ENCODE results near the gene LRG1. TPM values are rescaled to one million over a fixed set of nuclear protein-coding genes. Genes with fewer than 3 reads are reported as not detected.

The LRG1 gene
- total and polyA plus RNA-seq, 4 donors: 0.36 to 1.3 (median 0.46) TPM

- 60% methylated on average over 15 of the region's 16 CpGs for WGBS (ENCODE audit: insufficient coverage)
- Histone ChIP-seq H3K27ac (ENCODE audit: low read depth, low read length) (no peak overlapping the region), H3K36me3 (ENCODE audit: control insufficient read depth, insufficient read depth, low read length) (peaks cover 5% of the 10 kb centered on the region), H3K9me3 (ENCODE audit: control insufficient read depth, insufficient read depth, low read length) (no peaks in the 10 kb centered on the region), H3K4me1 (ENCODE audit: control insufficient read depth, insufficient read depth, low read length) (peaks cover 51% of the 10 kb centered on the region), H3K27me3 (ENCODE audit: control insufficient read depth, insufficient read depth, low read length) (peaks cover 16% of the 10 kb centered on the region), H3K4me3 (ENCODE audit: low read depth, low read length) (no peak overlapping the region)
- DNase-seq (ENCODE audit: low read depth in 4 of 6, low spot score in 6 of 6): no peak
Observed at GRCh38 chr19:4582980-4583842, 43.4 kb upstream of the LRG1 start.

- H3K4me1 ChIP-seq (ENCODE audit: control insufficient read depth, insufficient read depth, low read length): peaks cover 51% of the 10 kb centered on the region
- DNase-seq (ENCODE audit: low read depth in 4 of 6, low spot score in 6 of 6): peak in 3 of 6 donors; percentile 59 to 86 (median 86)
- peaks cover 8% of the 10 kb centered on the region for H3K36me3 ChIP-seq (ENCODE audit: control insufficient read depth, insufficient read depth, low read length)
- H3K9me3 ChIP-seq (ENCODE audit: control insufficient read depth, insufficient read depth, low read length): no peaks in the 10 kb centered on the region
- WGBS (ENCODE audit: insufficient coverage): 11% methylated on average over 43 of the region's 57 CpGs
- peak overlapping the region; percentile 16 for H3K4me3 ChIP-seq (ENCODE audit: low read depth, low read length)
- no peak overlapping the region for H3K27ac ChIP-seq (ENCODE audit: low read depth, low read length)
- peaks cover 16% of the 10 kb centered on the region for H3K27me3 ChIP-seq (ENCODE audit: control insufficient read depth, insufficient read depth, low read length)
Observed at GRCh38 chr19:4581666-4582553, 42.1 kb upstream of the LRG1 start.

- Histone ChIP-seq H3K36me3 (ENCODE audit: control insufficient read depth, insufficient read depth, low read length) (peaks cover 12% of the 10 kb centered on the region), H3K4me3 (ENCODE audit: low read depth, low read length) (peak overlapping the region; percentile 55), H3K9me3 (ENCODE audit: control insufficient read depth, insufficient read depth, low read length) (no peaks in the 10 kb centered on the region), H3K4me1 (ENCODE audit: control insufficient read depth, insufficient read depth, low read length) (peaks cover 52% of the 10 kb centered on the region), H3K27ac (ENCODE audit: low read depth, low read length) (no peak overlapping the region), H3K27me3 (ENCODE audit: control insufficient read depth, insufficient read depth, low read length) (peaks cover 16% of the 10 kb centered on the region)
- peak in 1 of 6 donors; percentile 51 for DNase-seq (ENCODE audit: low read depth in 4 of 6, low spot score in 6 of 6)
- under 1% methylated on average over 45 of the region's 62 CpGs for WGBS (ENCODE audit: insufficient coverage)
Observed at GRCh38 chr19:4580961-4581665, 41.3 kb upstream of the LRG1 start.

GRCh38 chr19:4580021-4580901 lies 40.4 kb upstream of the LRG1 start:
- under 1% methylated on average over 43 of the region's 50 CpGs for WGBS (ENCODE audit: insufficient coverage)
- DNase-seq (ENCODE audit: low read depth in 4 of 6, low spot score in 6 of 6): peak in 2 of 6 donors; percentile 56 to 67
- Histone ChIP-seq H3K4me1 (ENCODE audit: control insufficient read depth, insufficient read depth, low read length) (peaks cover 61% of the 10 kb centered on the region), H3K9me3 (ENCODE audit: control insufficient read depth, insufficient read depth, low read length) (no peaks in the 10 kb centered on the region), H3K36me3 (ENCODE audit: control insufficient read depth, insufficient read depth, low read length) (peaks cover 13% of the 10 kb centered on the region), H3K4me3 (ENCODE audit: low read depth, low read length) (peak overlapping the region; percentile 55), H3K27me3 (ENCODE audit: control insufficient read depth, insufficient read depth, low read length) (peaks cover 16% of the 10 kb centered on the region), H3K27ac (ENCODE audit: low read depth, low read length) (no peak overlapping the region)

GRCh38 chr19:4579389-4579788 lies 39.6 kb upstream of the LRG1 start:
- Histone ChIP-seq H3K9me3 (ENCODE audit: control insufficient read depth, insufficient read depth, low read length) (no peaks in the 10 kb centered on the region), H3K27me3 (ENCODE audit: control insufficient read depth, insufficient read depth, low read length) (peaks cover 14% of the 10 kb centered on the region), H3K4me3 (ENCODE audit: low read depth, low read length) (no peak overlapping the region), H3K27ac (ENCODE audit: low read depth, low read length) (no peak overlapping the region), H3K36me3 (ENCODE audit: control insufficient read depth, insufficient read depth, low read length) (peaks cover 13% of the 10 kb centered on the region), H3K4me1 (ENCODE audit: control insufficient read depth, insufficient read depth, low read length) (peaks cover 57% of the 10 kb centered on the region)
- DNase-seq (ENCODE audit: low read depth in 4 of 6, low spot score in 6 of 6): no peak
- 74% methylated on average over 7 of the region's 8 CpGs for WGBS (ENCODE audit: insufficient coverage)

- Histone ChIP-seq H3K27ac (ENCODE audit: low read depth, low read length) (no peak overlapping the region), H3K4me3 (ENCODE audit: low read depth, low read length) (no peak overlapping the region), H3K9me3 (ENCODE audit: control insufficient read depth, insufficient read depth, low read length) (no peaks in the 10 kb centered on the region), H3K4me1 (ENCODE audit: control insufficient read depth, insufficient read depth, low read length) (peaks cover 50% of the 10 kb centered on the region), H3K27me3 (ENCODE audit: control insufficient read depth, insufficient read depth, low read length) (peaks cover 12% of the 10 kb centered on the region), H3K36me3 (ENCODE audit: control insufficient read depth, insufficient read depth, low read length) (peaks cover 13% of the 10 kb centered on the region)
- WGBS (ENCODE audit: insufficient coverage): 69% methylated on average over 11 of the region's 11 CpGs
- no peak for DNase-seq (ENCODE audit: low read depth in 4 of 6, low spot score in 6 of 6)
Observed at GRCh38 chr19:4578552-4579248, 38.9 kb upstream of the LRG1 start.

GRCh38 chr19:4577020-4577782 lies 37.4 kb upstream of the LRG1 start:
- 90% methylated on average over 3 of the region's 5 CpGs for WGBS (ENCODE audit: insufficient coverage)
- H3K9me3 ChIP-seq (ENCODE audit: control insufficient read depth, insufficient read depth, low read length): no peaks in the 10 kb centered on the region
- peaks cover 13% of the 10 kb centered on the region for H3K36me3 ChIP-seq (ENCODE audit: control insufficient read depth, insufficient read depth, low read length)
- H3K4me3 ChIP-seq (ENCODE audit: low read depth, low read length): no peak overlapping the region
- no peak for DNase-seq (ENCODE audit: low read depth in 4 of 6, low spot score in 6 of 6)
- no peak overlapping the region for H3K27ac ChIP-seq (ENCODE audit: low read depth, low read length)
- peaks cover 41% of the 10 kb centered on the region for H3K4me1 ChIP-seq (ENCODE audit: control insufficient read depth, insufficient read depth, low read length)
- peaks cover 12% of the 10 kb centered on the region for H3K27me3 ChIP-seq (ENCODE audit: control insufficient read depth, insufficient read depth, low read length)

Data from spinal cord (tissue), 10 donors.